ENCODE data around the gene FHIT.

GRCh38 chr3:60916546-60916945, 334.7 kb downstream of the FHIT start:
- TF ChIP-seq EP300 (IDR thresholded peaks at IDR 0.05; ENCODE audit: borderline replicate concordance in 1 of 2, low read depth in 1 of 2, low read length in 1 of 2) (no peak), POLR2AphosphoS5 (IDR thresholded peaks at IDR 0.05; ENCODE audit: low read depth, low read length) (no peak), CTCF (IDR thresholded peaks at IDR 0.05) (no peak), RAD21 (IDR thresholded peaks at IDR 0.05; ENCODE audit: low read length) (no peak), ZBTB33 (IDR thresholded peaks at IDR 0.05; ENCODE audit: borderline replicate concordance, low read depth) (no peak), RFX5 (IDR thresholded peaks at IDR 0.05; ENCODE audit: low read length) (no peak), TCF12 (IDR thresholded peaks at IDR 0.05) (no peak), GATA2 (CRISPR knock-in tag; IDR thresholded peaks at IDR 0.05) (no peak), RCOR1 (IDR thresholded peaks at IDR 0.05; ENCODE audit: low read length) (no peak), REST (IDR thresholded peaks at IDR 0.05; ENCODE audit: low read depth, low read length) (no peak), TAF1 (IDR thresholded peaks at IDR 0.05; ENCODE audit: borderline replicate concordance, low read depth, low read length) (no peak), YY1 (IDR thresholded peaks at IDR 0.05; ENCODE audit: low read depth) (no peak)
